HepG2 (cell line): ENCODE results near the gene NAPSA. TPM values are rescaled to one million over a fixed set of nuclear protein-coding genes. Genes with fewer than 3 reads are reported as not detected.

ENCODE experiments used
- DMAP1 ChIP-seq: IDR thresholded peaks from 2 replicates; pipeline ENCODE4 v1.6.1; 2016
- HMG20B ChIP-seq: conservative IDR thresholded peaks from 2 replicates; pipeline ENCODE4 v1.6.1; 2016; ENCODE audit warnings: missing genetic modification reagents, missing compliant biosample characterization
- HNF4G ChIP-seq, 2 experiments: sonication (generic) in 1 of 2; formaldehyde crosslinking in 1 of 2; IDR thresholded peaks; 2 replicates each; pipeline versions ENCODE4 v1.4.0 to v1.6.1; 2011 to 2020; ENCODE audit warnings: borderline replicate concordance in 2 of 2, low read depth in 2 of 2, mild to moderate bottlenecking in 2 of 2, low read length in 1 of 2, missing genetic modification reagents in 1 of 2, moderate library complexity in 1 of 2
- ONECUT2 ChIP-seq: sonication (generic); formaldehyde crosslinking; IDR thresholded peaks from 2 replicates; pipeline ENCODE4 v1.4.0; 2020; ENCODE audit warnings: missing genetic modification reagents
- PHB2 ChIP-seq: fragments of 450-650 bp; IDR thresholded peaks from 2 replicates; pipeline ENCODE4 v1.6.1; 2018; ENCODE audit not compliant: partially characterized antibody
- PHF21A ChIP-seq: sonication (generic); formaldehyde crosslinking; IDR thresholded peaks from 2 replicates; pipeline ENCODE4 v1.5.0; 2020; ENCODE audit warnings: mild to moderate bottlenecking, missing genetic modification reagents
- PITX1 ChIP-seq: sonication (generic); formaldehyde crosslinking; IDR thresholded peaks from 2 replicates; pipeline ENCODE4 v1.5.1; 2020; ENCODE audit warnings: mild to moderate bottlenecking, missing genetic modification reagents
- POLR2A ChIP-seq, 2 experiments: IDR thresholded peaks; 2 replicates each; pipeline ENCODE4 v1.6.1; 2011; ENCODE audit warnings: low read depth in 2 of 2, low read length in 2 of 2, mild to moderate bottlenecking in 1 of 2, moderate library complexity in 1 of 2; ENCODE audit not compliant: insufficient read depth in 1 of 2
- RARA ChIP-seq: IDR thresholded peaks from 2 replicates; pipeline ENCODE4 v1.6.1; 2016; ENCODE audit warnings: missing genetic modification reagents, missing compliant biosample characterization
- SOX13 ChIP-seq, 3 experiments: fragments of 450-650 bp in 1 of 3; sonication (generic) in 1 of 3; formaldehyde crosslinking in 1 of 3; IDR thresholded peaks in 2 of 3; conservative IDR thresholded peaks in 1 of 3; 2 replicates each; pipeline versions ENCODE4 v1.5.0 to v1.6.1; 2016 to 2020; ENCODE audit warnings: antibody characterized with exemption in 1 of 3, mild to moderate bottlenecking in 1 of 3, missing compliant biosample characterization in 1 of 3, missing genetic modification reagents in 1 of 3, moderate library complexity in 1 of 3
- TAF1 ChIP-seq: sonication (generic); formaldehyde crosslinking; IDR thresholded peaks from 2 replicates; pipeline ENCODE4 v1.4.0; 2020; ENCODE audit warnings: missing genetic modification reagents
- TEAD3 ChIP-seq: optimal IDR thresholded peaks from 2 replicates; pipeline ENCODE3; 2016; ENCODE audit warnings: borderline replicate concordance
- ZFY ChIP-seq: sonication (generic); formaldehyde crosslinking; IDR thresholded peaks from 2 replicates; pipeline ENCODE4 v1.4.0; 2020; ENCODE audit warnings: missing genetic modification reagents
- polyA plus RNA-seq, 8 experiments: library from polyadenylated mRNA; depleted of rRNA in 3 of 8; stranded (reverse) in 7 of 8; unstranded in 1 of 8; fragments of >200 nt; fragmentation: Illumina TruSeq in 4 of 8; extraction: Trizol in 4 of 8; gene quantifications; 2 replicates each; pipeline versions ENCODE4 v1.2.1 to v1.2.3, GENCODE V29; 2011 to 2016; ENCODE audit warnings: low read depth in 4 of 8, missing spikeins in 1 of 8, mixed read lengths in 1 of 8; ENCODE audit not compliant: insufficient read depth in 1 of 8
- total RNA-seq, 5 experiments: library from RNA; depleted of rRNA; stranded (reverse); fragments of >200 nt; fragmentation: Illumina TruSeq; extraction: Trizol; gene quantifications; 2 replicates each; pipeline ENCODE4 v1.2.3, GENCODE V29; 2016; ENCODE audit warnings: low read depth in 1 of 5
- TF ChIP-seq, protein P1 (sequence below): sonication (generic); formaldehyde crosslinking; IDR thresholded peaks from 2 replicates; pipeline ENCODE4 v1.5.1; 2020; ENCODE audit warnings: missing genetic modification reagents, mild to moderate bottlenecking, borderline replicate concordance
- TF ChIP-seq, protein P2 (sequence below): sonication (generic); formaldehyde crosslinking; IDR thresholded peaks from 2 replicates; pipeline ENCODE4 v1.8.0; 2022; ENCODE audit warnings: low read depth, missing genetic modification reagents
- TF ChIP-seq, protein P3 (sequence below): sonication (generic); formaldehyde crosslinking; conservative IDR thresholded peaks from 2 replicates; pipeline ENCODE4 v1.4.0; 2020; ENCODE audit warnings: mild to moderate bottlenecking, missing genetic modification reagents, moderate library complexity
- TF ChIP-seq, protein P4 (sequence below): IDR thresholded peaks from 2 replicates; pipeline ENCODE4 v1.4.0; 2020; ENCODE audit warnings: mild to moderate bottlenecking, missing genetic modification reagents

NAPSA gene
- total and polyA plus RNA-seq, 2 of the 13 experiments (the other 11 are each of a cell fraction or from before 2014, with no cell fraction given), result not detected

DNA sequence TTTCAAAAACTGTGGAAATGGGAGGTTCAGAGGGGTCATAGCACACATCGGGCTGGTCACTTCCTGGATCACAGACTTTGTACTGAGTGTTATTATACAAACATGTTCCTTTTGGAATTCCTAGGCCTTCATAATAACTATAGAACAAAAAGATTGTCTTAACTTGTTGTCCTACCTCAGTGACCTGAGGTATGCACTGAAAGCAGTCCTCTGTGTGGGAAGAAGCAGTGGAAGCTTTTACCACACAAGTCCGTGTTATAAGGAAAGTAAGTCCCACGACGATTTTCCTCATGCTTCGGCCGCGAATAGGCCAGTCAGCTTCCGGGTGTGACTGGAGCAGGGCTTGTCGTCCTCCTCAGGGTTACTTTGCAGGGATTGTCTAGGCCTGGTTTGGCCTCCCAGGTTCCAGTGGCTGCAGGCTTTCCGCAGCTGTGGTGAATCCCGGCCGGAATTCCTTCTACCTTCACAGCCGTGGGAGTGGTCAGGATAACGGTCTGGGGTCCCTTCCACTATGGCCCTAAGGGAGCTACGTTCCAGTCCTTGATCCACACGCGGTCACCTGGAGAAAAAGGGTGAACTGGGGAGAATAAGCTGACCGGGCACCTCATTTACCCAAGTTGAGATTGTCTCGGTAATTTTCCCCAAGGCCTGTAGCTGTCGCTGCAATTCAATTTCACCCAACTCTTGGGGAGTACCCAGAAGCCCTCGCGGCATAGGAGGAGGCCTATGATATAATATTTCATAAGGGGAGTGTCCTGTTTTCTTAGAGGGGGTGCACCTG lies 16.0 kb downstream of the NAPSA start (continued):
- TF ChIP-seq PHF21A (CRISPR knock-in tag), result peak; percentile 60; the same call in 1 of the 2 replicates
- TF ChIP-seq POLR2A (IDR thresholded peaks at IDR 0.05; ENCODE audit: insufficient read depth in 1 of 2, low read depth in 2 of 2, low read length in 2 of 2), result peak in 1 of 2 experiments; percentile 55; a peak in 1 of 4 replicates
- no peak for TF ChIP-seq ONECUT2 (CRISPR knock-in tag)
- TF ChIP-seq, protein P1, sequence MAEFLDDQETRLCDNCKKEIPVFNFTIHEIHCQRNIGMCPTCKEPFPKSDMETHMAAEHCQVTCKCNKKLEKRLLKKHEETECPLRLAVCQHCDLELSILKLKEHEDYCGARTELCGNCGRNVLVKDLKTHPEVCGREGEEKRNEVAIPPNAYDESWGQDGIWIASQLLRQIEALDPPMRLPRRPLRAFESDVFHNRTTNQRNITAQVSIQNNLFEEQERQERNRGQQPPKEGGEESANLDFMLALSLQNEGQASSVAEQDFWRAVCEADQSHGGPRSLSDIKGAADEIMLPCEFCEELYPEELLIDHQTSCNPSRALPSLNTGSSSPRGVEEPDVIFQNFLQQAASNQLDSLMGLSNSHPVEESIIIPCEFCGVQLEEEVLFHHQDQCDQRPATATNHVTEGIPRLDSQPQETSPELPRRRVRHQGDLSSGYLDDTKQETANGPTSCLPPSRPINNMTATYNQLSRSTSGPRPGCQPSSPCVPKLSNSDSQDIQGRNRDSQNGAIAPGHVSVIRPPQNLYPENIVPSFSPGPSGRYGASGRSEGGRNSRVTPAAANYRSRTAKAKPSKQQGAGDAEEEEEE (CRISPR knock-in tag), result peak; percentile 70; the same call in 1 of the 2 replicates
- TF ChIP-seq HNF4G (IDR thresholded peaks at IDR 0.05; ENCODE audit: borderline replicate concordance, low read depth, low read length), result 0 out of 2 replicates have a peak, but pooled peaks have one; percentile 31
- no peak for TF ChIP-seq HNF4G (CRISPR knock-in tag; IDR thresholded peaks at IDR 0.05; ENCODE audit: borderline replicate concordance, low read depth)
- peak; percentile 78 for TF ChIP-seq ZFY
- no peak for TF ChIP-seq PHB2
- TF ChIP-seq RARA (CRISPR knock-in tag), result peak; percentile 53; the same call in 1 of the 2 replicates
- TF ChIP-seq TAF1 (CRISPR knock-in tag), result 0 out of 2 replicates have a peak, but pooled peaks have one; percentile 24
- peak; percentile 38 for TF ChIP-seq TEAD3 (CRISPR knock-in tag)
- TF ChIP-seq HMG20B, result no peak
- TF ChIP-seq, protein P2, sequence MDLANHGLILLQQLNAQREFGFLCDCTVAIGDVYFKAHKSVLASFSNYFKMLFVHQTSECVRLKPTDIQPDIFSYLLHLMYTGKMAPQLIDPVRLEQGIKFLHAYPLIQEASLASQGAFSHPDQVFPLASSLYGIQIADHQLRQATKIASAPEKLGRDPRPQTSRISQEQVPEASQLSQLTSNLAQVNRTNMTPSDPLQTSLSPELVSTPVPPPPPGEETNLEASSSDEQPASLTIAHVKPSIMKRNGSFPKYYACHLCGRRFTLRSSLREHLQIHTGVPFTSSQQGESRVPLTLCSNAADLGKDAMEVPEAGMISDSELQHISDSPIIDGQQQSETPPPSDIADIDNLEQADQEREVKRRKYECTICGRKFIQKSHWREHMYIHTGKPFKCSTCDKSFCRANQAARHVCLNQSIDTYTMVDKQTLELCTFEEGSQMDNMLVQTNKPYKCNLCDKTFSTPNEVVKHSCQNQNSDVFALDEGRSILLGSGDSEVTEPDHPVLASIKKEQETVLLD (CRISPR knock-in tag), result no peak
- TF ChIP-seq, protein P3, sequence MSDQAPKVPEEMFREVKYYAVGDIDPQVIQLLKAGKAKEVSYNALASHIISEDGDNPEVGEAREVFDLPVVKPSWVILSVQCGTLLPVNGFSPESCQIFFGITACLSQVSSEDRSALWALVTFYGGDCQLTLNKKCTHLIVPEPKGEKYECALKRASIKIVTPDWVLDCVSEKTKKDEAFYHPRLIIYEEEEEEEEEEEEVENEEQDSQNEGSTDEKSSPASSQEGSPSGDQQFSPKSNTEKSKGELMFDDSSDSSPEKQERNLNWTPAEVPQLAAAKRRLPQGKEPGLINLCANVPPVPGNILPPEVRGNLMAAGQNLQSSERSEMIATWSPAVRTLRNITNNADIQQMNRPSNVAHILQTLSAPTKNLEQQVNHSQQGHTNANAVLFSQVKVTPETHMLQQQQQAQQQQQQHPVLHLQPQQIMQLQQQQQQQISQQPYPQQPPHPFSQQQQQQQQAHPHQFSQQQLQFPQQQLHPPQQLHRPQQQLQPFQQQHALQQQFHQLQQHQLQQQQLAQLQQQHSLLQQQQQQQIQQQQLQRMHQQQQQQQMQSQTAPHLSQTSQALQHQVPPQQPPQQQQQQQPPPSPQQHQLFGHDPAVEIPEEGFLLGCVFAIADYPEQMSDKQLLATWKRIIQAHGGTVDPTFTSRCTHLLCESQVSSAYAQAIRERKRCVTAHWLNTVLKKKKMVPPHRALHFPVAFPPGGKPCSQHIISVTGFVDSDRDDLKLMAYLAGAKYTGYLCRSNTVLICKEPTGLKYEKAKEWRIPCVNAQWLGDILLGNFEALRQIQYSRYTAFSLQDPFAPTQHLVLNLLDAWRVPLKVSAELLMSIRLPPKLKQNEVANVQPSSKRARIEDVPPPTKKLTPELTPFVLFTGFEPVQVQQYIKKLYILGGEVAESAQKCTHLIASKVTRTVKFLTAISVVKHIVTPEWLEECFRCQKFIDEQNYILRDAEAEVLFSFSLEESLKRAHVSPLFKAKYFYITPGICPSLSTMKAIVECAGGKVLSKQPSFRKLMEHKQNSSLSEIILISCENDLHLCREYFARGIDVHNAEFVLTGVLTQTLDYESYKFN (CRISPR knock-in tag), result peak; percentile 76
- TF ChIP-seq SOX13 (IDR thresholded peaks at IDR 0.05), result no peak
- peak in 1 of 2 experiments; percentile 55; a peak in 1 of 4 replicates for TF ChIP-seq SOX13 (CRISPR knock-in tag; conservative IDR thresholded peaks at IDR 0.05 in 1 of 2, IDR thresholded peaks at IDR 0.05 in 1 of 2)
- TF ChIP-seq DMAP1 (CRISPR knock-in tag), result peak; percentile 45; the same call in 1 of the 2 replicates
- peak; percentile 14; the same call in 1 of the 2 replicates for TF ChIP-seq PITX1 (CRISPR knock-in tag)
- TF ChIP-seq, protein P4, sequence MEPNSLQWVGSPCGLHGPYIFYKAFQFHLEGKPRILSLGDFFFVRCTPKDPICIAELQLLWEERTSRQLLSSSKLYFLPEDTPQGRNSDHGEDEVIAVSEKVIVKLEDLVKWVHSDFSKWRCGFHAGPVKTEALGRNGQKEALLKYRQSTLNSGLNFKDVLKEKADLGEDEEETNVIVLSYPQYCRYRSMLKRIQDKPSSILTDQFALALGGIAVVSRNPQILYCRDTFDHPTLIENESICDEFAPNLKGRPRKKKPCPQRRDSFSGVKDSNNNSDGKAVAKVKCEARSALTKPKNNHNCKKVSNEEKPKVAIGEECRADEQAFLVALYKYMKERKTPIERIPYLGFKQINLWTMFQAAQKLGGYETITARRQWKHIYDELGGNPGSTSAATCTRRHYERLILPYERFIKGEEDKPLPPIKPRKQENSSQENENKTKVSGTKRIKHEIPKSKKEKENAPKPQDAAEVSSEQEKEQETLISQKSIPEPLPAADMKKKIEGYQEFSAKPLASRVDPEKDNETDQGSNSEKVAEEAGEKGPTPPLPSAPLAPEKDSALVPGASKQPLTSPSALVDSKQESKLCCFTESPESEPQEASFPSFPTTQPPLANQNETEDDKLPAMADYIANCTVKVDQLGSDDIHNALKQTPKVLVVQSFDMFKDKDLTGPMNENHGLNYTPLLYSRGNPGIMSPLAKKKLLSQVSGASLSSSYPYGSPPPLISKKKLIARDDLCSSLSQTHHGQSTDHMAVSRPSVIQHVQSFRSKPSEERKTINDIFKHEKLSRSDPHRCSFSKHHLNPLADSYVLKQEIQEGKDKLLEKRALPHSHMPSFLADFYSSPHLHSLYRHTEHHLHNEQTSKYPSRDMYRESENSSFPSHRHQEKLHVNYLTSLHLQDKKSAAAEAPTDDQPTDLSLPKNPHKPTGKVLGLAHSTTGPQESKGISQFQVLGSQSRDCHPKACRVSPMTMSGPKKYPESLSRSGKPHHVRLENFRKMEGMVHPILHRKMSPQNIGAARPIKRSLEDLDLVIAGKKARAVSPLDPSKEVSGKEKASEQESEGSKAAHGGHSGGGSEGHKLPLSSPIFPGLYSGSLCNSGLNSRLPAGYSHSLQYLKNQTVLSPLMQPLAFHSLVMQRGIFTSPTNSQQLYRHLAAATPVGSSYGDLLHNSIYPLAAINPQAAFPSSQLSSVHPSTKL (CRISPR knock-in tag), result 0 out of 2 replicates have a peak, but pooled peaks have one; percentile 38
